Tibial nerve (tissue), 4 donors: ENCODE results near the gene MFSD8. TPM values are rescaled to one million over a fixed set of nuclear protein-coding genes. Genes with fewer than 3 reads are reported as not detected.

Experiments used
- DNase-seq, 2 donors: peaks; one replicate each; pipeline ENCODE4 v3.0.0-alpha.2; 2019; ENCODE audit warnings: low spot score in 2 of 2
- H3K27ac ChIP-seq, 4 donors: fragments of 200-600 bp; sonication (generic) in 3 of 4; one replicate each; pipeline ENCODE4 v1.5.1; 2017 to 2019; ENCODE audit warnings: mild to moderate bottlenecking in 1 of 4
- H3K27me3 ChIP-seq, 2 donors: fragments of 200-600 bp; sonication (generic) in 1 of 2; one replicate each; pipeline versions ENCODE4 v1.5.1 to v1.6.0; 2017 to 2019
- H3K36me3 ChIP-seq, 3 donors: fragments of 200-600 bp; sonication (generic); one replicate each; pipeline ENCODE4 v1.5.1; 2018 to 2019
- H3K4me1 ChIP-seq, 4 donors: fragments of 200-600 bp; sonication (generic) in 3 of 4; one replicate each; pipeline ENCODE4 v1.5.1; 2017 to 2019
- H3K4me3 ChIP-seq, 4 donors: fragments of 200-600 bp; sonication (generic) in 3 of 4; one replicate each; pipeline ENCODE4 v1.5.1; 2017 to 2019; ENCODE audit warnings: mild to moderate bottlenecking in 1 of 4, moderate library complexity in 1 of 4
- H3K9me3 ChIP-seq, 4 donors: fragments of 200-600 bp; sonication (generic) in 3 of 4; one replicate each; pipeline ENCODE4 v1.5.1; 2017 to 2019
- CTCF ChIP-seq, 5 experiments: fragments of 200-600 bp in 3 of 5; fragments of 450-650 bp in 2 of 5; sonication (generic) in 3 of 5; IDR thresholded peaks; one replicate each; pipeline ENCODE4 v1.5.1; 2016 to 2019; ENCODE audit warnings: antibody characterized with exemption in 5 of 5, mild to moderate bottlenecking in 3 of 5, moderate library complexity in 2 of 5
- EP300 ChIP-seq, 2 donors: sonication (generic); formaldehyde crosslinking; IDR thresholded peaks; one replicate each; pipeline ENCODE4 v1.6.1; 2017; ENCODE audit warnings: antibody characterized with exemption in 2 of 2, mild to moderate bottlenecking in 1 of 2
- POLR2A ChIP-seq, 2 donors: fragments of 450-650 bp; IDR thresholded peaks; one replicate each; pipeline ENCODE4 v1.6.1; 2017; ENCODE audit warnings: antibody characterized with exemption in 2 of 2, mild to moderate bottlenecking in 2 of 2, moderate library complexity in 2 of 2
- WGBS, 2 donors: methylation state at CpG; one replicate each; pipeline ENCODE4 v1.1.5; 2018; 5-methylcytosine and 5-hydroxymethylcytosine counted together
- total RNA-seq, 4 donors: library from RNA; depleted of rRNA; stranded (reverse); fragments of >200 nt; gene quantifications; one replicate each; pipeline ENCODE4 v1.1.0, GENCODE V29; 2016

MFSD8 gene
- total RNA-seq, 4 donors from 2014 or later = 21.3 to 53.1 (median 31.5) TPM

GRCh38 chr4:127995776-127996175 lies 30.8 kb upstream of the MFSD8 start:
- no peak overlapping the region for H3K4me3 ChIP-seq
- no peaks in the 10 kb centered on the region for H3K4me1 ChIP-seq
- peaks cover 0 to 27% (median 8%) of the 10 kb centered on the region in 4 donors for H3K9me3 ChIP-seq
- WGBS, 2 donors = 74 to 78% methylated on average over 1 of the region's 1 CpG
- no peak overlapping the region for H3K27ac ChIP-seq
- H3K27me3 ChIP-seq = no peaks in the 10 kb centered on the region
- DNase-seq = no peak
- peaks cover 0 to 86% (median 0%) of the 10 kb centered on the region in 3 donors for H3K36me3 ChIP-seq
- TF ChIP-seq EP300 (IDR thresholded peaks at IDR 0.05) = no peak
- no peak for TF ChIP-seq CTCF (IDR thresholded peaks at IDR 0.05)
- TF ChIP-seq POLR2A (IDR thresholded peaks at IDR 0.05) = no peak

- TF ChIP-seq CTCF (IDR thresholded peaks at IDR 0.05) (no peak), EP300 (IDR thresholded peaks at IDR 0.05) (no peak), POLR2A (IDR thresholded peaks at IDR 0.05) (no peak)
- DNase-seq = no peak
- no peak overlapping the region for H3K27ac ChIP-seq
- no peak overlapping the region for H3K4me3 ChIP-seq
- WGBS, 2 donors = 66 to 81% methylated on average over 2 of the region's 2 CpGs
- H3K27me3 ChIP-seq = no peaks in the 10 kb centered on the region
- no peaks in the 10 kb centered on the region for H3K4me1 ChIP-seq
- peaks cover 0 to 12% (median 5%) of the 10 kb centered on the region in 4 donors for H3K9me3 ChIP-seq
- peaks cover 0 to 74% (median 0%) of the 10 kb centered on the region in 3 donors for H3K36me3 ChIP-seq
Measured at GRCh38 chr4:127993151-127993550, 28.2 kb upstream of the MFSD8 start.

- no peak for TF ChIP-seq POLR2A (IDR thresholded peaks at IDR 0.05)
- no peak for TF ChIP-seq CTCF (IDR thresholded peaks at IDR 0.05)
- TF ChIP-seq EP300 (IDR thresholded peaks at IDR 0.05) = no peak
- Histone ChIP-seq H3K4me3 (no peak overlapping the region), H3K27ac (no peak overlapping the region), H3K9me3 (no peaks in the 10 kb centered on the region), H3K27me3 (no peaks in the 10 kb centered on the region), H3K36me3 (peaks cover 0 to 72% (median 0%) of the 10 kb centered on the region in 3 donors), H3K4me1 (no peaks in the 10 kb centered on the region)
- no peak for DNase-seq
- WGBS, 2 donors = 91 to 97% methylated on average over 6 of the region's 6 CpGs
Measured at GRCh38 chr4:127988638-127989037, 23.7 kb upstream of the MFSD8 start.

- no peak for TF ChIP-seq POLR2A (IDR thresholded peaks at IDR 0.05)
- TF ChIP-seq CTCF (IDR thresholded peaks at IDR 0.05) = no peak
- no peak for TF ChIP-seq EP300 (IDR thresholded peaks at IDR 0.05)
- Histone ChIP-seq H3K4me3 (no peak overlapping the region), H3K27ac (no peak overlapping the region), H3K9me3 (no peaks in the 10 kb centered on the region), H3K27me3 (no peaks in the 10 kb centered on the region), H3K36me3 (peaks cover 0 to 57% (median 0%) of the 10 kb centered on the region in 3 donors), H3K4me1 (no peaks in the 10 kb centered on the region)
- 90 to 100% methylated on average over 1 of the region's 1 CpG for WGBS, 2 donors
- DNase-seq = no peak
Measured at GRCh38 chr4:127985989-127986388, 21.0 kb upstream of the MFSD8 start.

GRCh38 chr4:127982445-127982844 lies 17.5 kb upstream of the MFSD8 start:
- WGBS, 2 donors = 86 to 87% methylated on average over 2 of the region's 2 CpGs
- Histone ChIP-seq H3K36me3 (peaks cover 0 to 47% (median 0%) of the 10 kb centered on the region in 3 donors), H3K4me1 (no peaks in the 10 kb centered on the region), H3K27ac (no peak overlapping the region), H3K27me3 (no peaks in the 10 kb centered on the region), H3K9me3 (peaks cover 0 to 4% (median 0%) of the 10 kb centered on the region in 4 donors), H3K4me3 (no peak overlapping the region)
- TF ChIP-seq CTCF (IDR thresholded peaks at IDR 0.05) (no peak), POLR2A (IDR thresholded peaks at IDR 0.05) (no peak), EP300 (IDR thresholded peaks at IDR 0.05) (no peak)
- DNase-seq = no peak
